HG02798 (cell line): ENCODE data around the gene BRK1.
"Not testable (repeated sequence)": the region's sequence is repeated elsewhere in the genome, so short reads cannot be mapped to it uniquely, and the experiment has no call there.

Experiments
- ATAC-seq: cut with Tn5 transposase; IDR thresholded peaks from one replicate; pipeline ENCODE4 v1.9.1; 2021; ENCODE audit warnings: mild to moderate bottlenecking; ENCODE audit not compliant: unreplicated experiment, poor library complexity

BRK1 gene

DNA sequence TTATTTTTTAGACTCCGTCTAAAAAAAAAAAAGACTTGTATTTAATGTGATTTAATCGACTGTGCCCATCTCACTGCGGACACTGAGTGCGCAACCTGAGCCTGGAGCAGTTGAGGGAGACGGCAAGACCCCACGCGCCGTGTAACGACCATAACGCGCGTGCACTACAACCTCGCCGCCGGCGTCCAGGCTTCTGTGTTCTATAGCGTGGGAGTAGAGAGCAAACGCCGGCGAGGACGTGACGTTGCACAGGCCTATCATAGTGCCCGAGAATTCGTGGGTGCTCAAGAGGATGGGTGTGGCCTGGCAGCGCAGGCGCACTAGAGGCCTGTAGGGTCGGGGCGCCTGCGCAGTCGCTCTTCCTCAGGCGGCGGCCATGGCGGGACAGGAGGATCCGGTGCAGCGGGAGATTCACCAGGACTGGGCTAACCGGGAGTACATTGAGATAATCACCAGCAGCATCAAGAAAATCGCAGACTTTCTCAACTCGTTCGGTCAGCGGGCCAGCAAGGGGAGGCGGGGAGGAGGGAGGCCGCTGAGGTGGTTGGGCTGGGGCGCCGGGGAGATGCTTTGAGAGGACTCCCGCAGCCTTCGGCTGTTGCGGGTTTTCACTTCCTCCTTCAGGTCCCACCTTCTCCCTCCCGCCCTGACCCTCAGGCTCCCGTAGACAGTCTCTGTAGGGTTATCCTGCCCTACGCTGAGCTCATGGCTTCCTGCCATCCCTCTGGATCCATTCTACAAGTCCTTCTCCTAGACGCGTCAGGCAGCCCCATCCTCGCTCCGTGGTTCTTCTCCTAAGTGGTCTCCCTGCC, at the start of gene BRK1:
Gene BRK1 (plus strand): TSS at position 350 of the 812 bp plus-strand sequence. CDS start 27 bp downstream, at position 377.
- peak; percentile 98 for ATAC-seq

DNA sequence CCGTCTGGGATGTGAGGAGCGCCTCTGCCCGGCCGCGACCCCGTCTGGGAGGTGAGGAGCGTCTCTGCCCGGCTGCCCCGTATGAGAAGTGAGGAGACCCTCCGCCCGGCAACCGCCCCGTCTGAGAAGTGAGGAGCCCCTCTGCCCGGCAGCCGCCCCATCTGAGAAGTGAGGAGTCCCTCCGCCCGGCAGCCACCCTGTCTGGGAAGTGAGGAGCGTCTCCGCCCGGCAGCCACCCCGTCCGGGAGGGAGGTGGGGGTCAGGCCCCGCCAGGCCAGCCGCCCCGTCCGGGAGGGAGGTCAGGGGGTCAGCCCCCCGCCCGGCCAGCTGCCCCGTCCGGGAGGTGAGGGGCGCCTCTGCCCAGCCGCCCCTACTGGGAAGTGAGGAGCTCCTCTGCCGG, 45.4 kb upstream of the BRK1 start:
- ATAC-seq: not testable (repeated sequence)

DNA sequence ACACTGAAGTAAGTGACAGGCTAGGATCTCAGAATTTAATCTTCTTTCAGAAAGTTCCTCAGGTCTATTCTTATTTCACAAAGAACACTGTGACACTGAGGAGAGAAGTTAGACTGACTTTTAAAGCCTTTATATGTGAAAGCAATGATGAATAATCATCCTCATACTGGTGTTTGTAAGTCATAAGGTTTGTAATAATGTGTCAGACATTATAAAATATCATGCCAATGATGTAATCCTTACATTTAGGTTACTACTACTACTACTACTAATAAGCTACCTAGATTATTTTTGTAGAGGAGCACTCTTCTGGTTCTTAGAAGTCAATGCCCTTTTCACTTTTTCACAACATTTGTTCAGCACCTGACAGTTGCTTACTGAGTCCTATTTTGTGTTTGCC, 40.8 kb upstream of the BRK1 start:
- ATAC-seq: no peak

DNA sequence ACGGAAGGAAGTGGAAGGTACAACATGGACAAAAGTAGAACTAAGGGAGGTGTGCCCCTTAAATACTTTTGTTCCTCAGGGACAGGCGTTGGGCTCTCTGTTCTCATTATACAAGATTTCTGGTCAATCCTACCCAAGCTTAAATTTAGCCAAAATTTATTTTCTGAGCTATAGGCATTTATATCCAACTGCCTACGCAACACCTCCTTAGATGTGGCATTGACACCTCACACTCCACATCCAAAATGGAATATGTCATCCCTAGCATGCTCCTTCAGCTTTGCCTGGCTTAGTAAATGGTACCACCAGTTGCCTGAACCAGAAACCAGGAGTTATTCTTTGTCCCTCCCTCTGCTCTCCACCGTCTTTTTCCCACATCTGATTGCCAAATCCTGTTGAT, 33.6 kb upstream of the BRK1 start:
- no peak for ATAC-seq

DNA sequence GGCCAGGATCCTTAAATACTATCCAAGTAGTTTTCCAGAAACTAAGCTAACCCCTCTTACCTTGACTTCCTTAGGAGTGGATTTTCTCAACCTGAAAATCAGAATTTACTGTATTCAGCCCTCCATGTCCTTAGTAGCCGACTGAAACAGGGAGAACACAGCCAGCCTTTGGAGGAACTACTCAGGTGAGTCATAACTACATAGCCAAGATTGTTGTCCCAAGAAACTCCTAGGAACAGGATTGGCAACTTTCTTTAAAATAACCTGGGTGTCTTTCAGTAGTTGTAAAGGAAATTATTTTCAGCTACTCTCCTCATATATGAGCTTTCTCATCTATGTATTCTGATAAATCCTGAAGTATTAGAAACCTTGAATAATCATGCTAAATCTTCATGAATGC, 29.7 kb upstream of the BRK1 start:
- no peak for ATAC-seq

DNA sequence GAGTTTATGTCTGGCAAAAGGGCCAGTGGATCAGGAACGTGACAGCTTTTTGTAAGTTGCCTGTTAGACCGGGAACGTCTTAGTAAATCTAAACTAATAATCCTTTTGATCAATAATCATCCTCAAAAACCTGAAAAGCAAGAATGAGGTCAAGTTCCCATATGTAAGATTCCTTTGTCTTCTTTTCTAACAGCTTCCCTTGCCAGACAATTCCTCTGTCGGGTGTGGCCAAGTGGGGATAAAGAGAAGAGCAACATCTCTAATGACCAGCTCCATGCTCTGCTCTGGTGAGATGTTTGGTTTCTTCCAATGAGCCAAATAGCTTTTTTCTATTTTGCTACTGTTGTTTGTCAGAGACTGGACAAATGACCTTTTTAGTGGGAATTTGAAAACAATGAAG, 27.2 kb upstream of the BRK1 start:
- ATAC-seq: no peak

DNA sequence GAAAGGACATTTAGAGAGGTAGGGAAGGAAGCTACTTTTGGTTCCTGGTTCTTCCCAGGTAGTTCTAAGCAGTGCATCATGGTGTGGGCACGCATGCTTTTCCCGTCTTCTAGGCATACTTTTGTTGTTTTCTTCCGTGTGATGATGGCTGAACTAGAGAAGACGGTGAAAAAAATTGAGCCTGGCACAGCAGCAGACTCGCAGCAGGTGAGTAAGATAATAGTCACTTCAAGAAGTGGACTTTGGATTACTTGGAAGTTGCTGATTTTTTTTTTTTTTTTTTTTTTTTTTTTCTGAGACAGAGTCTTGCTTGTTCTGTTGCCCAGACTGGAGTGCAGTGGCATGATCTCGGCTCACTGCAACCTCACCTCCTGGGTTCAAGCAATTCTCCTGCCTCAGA, 25.3 kb upstream of the BRK1 start:
- ATAC-seq: no peak

DNA sequence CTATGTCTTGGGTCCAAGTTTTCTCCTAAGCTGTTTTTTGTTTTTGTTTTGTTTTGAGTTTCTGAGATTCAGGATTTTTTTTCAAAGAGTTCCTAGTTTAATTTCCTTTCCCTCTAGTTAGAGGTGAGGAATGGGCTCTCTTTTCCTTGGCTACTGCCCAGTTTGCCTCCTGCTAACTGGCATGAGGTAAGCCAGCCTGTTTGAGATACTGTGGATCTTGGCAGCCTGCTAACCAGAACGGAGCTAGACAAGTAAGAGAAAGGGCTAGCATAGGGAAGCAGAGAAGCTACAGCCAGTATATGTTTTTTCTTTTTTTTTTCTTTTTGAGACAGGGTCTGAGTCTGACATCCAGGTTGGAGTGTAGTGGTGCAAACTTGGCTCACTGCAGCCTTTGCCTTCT, 24.7 kb upstream of the BRK1 start:
- ATAC-seq: not testable (repeated sequence)

DNA sequence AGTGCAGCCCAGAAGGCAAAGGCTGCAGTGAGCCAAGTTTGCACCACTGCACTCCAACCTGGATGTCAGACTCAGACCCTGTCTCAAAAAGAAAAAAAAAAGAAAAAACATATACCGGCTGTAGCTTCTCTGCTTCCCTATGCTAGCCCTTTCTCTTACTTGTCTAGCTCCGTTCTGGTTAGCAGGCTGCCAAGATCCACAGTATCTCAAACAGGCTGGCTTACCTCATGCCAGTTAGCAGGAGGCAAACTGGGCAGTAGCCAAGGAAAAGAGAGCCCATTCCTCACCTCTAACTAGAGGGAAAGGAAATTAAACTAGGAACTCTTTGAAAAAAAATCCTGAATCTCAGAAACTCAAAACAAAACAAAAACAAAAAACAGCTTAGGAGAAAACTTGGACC, 24.1 kb upstream of the BRK1 start:
- not testable (repeated sequence) for ATAC-seq

DNA sequence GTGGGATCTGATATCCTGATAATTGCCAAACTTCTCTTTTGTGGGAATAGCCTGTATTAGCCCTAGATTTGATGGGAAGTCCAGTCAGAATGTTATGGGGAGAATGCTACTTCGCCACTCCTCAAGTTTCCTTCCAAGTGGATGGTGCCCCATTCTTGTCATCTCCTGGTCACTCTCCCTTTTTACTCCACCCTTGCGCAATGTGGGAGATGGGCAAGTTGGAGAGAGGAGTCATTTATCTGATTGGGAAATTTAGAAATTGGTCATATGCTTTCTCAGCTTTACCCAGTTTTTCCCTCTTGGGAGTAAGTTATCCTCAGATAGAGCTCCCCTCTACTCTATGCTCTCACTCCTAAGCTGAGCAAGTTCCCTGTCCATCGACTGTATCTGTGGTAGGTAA, 21.8 kb upstream of the BRK1 start:
- no peak for ATAC-seq

DNA sequence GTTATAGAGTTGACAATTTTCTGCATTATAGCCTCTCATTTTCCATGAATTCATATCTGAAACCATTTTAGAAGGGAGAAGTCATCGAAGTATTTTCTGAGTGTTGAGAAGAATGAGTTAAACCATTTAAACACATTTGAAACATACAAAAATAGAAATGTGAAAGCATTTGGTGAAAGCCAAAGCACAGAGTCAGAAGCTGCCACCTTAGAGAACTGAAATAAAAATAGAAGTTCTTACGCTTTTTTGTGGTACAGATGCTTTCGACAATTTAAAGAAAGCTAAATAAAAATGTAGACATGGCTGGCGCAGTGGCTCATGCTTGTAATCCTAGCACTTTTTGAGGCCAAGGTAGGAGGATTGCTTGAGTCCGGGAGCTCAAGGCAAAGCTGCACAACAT, 16.4 kb upstream of the BRK1 start:
- ATAC-seq: no peak

DNA sequence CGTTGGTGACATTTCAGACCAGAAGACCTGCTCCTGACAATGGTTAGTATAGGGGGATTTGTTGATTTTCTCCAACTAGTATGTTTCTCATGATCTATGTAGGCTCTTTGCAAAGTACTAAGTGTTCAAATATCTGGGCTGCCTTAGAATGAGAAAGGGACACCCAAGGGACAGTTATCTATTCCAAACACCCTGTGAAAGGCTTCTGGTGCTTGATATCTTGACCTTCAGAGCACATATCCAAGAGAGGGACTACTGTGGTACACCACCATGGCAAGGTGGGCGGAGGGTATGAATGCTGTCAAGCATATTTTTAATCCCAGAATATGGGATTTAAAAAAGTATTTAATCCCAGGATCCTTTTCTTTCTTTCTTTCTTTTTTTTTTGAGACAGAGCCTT, 8.6 kb upstream of the BRK1 start:
- ATAC-seq: no peak

DNA sequence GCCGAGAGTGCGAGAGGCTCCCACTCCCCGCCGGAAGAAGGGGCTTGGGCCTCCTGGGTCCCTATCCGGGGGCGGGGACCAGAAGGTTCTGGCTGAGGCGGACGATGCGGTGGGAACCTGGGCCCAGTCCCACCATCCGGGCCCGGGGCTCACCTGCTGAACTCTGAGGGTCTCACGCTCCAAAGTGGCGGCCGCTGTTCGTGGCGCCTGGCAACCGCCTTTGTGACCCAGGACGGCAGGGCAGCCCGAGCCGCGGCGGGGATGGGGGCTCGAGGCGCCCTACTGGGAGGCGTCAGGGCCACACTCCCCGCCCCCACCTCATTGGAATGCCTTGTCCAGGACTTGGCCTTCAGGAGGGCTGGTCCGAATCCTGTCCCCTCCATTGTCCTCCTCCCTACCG, 7.4 kb upstream of the BRK1 start, which contains the start of gene FANCD2OS:
Gene FANCD2OS (minus strand): TSS at position 165 of the 400 bp plus-strand sequence. CDS start 3,481 bp downstream, outside the sequence.
- no peak for ATAC-seq

DNA sequence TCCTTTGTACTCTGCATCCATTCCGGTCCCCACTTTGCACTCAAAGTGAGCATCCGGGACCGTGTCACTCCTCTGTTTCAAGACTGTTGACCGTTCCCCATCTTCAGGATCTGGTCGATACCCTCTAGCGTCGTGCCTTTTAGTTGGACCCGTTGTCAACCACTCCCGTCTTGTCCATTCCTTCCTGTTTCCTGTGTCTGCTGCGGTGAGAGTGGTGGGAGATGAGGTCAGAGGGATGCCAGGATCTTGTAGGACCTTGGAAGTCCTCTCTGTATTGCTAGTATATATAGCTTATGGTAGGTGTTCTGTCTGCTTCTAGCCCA, 624 bp downstream of the BRK1 start:
- ATAC-seq: no peak

DNA sequence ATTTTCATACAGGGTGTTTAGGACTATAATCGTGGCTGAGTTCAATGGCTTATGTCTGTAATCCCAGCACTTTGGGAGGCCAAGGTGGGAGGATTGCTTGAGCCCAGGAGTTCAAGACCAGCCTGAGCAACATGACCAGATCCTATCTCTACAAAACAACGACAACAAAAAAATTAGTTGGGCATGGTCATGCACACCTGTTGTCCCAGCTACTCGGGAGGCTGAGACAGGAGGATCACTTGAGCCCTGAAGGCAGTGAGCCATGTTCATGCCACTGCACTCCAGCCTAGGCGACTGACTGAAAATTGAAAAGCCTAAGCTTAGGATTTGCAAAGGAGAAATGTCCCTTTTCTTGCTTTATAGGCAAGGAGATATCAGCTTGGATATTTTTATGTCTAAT, 1.5 kb downstream of the BRK1 start:
- no peak for ATAC-seq

DNA sequence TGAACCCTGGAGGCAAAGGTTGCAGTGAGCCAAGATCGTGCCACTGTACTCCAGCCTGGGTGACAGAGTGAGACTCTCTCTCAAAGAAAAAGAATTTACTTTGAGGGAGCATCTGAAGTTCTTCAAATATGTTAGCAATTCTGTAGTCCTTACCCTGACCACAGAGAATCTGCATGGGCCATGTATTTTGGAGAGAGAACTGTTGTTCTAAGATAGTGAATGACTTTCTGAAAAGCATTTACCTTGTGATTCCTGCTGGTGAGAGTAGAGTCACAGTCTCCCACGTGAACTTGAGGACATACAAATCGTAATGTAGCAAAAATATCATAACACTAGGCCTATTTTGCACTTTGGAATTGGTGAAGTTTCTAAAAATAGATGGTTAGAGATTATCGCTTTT, 3.9 kb downstream of the BRK1 start:
- ATAC-seq: no peak

DNA sequence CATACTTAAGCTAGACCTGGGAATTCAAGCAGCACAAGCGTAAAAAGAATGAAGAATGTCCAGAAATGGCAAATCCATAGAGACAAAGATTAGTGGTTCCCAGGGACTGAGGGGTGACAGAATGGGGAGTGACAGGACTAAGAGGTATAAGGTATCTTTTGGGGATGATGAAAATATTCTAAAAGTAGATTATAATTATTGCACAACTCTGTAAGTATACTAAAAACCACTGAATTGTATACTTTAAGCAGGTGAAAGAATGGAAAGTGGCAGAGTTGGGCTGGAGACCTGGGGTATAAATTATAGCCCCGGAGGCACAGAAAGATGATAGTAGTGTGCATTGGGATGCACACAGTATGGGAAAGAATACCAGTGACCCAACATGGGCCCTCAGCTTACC, 5.6 kb downstream of the BRK1 start:
- no peak for ATAC-seq

DNA sequence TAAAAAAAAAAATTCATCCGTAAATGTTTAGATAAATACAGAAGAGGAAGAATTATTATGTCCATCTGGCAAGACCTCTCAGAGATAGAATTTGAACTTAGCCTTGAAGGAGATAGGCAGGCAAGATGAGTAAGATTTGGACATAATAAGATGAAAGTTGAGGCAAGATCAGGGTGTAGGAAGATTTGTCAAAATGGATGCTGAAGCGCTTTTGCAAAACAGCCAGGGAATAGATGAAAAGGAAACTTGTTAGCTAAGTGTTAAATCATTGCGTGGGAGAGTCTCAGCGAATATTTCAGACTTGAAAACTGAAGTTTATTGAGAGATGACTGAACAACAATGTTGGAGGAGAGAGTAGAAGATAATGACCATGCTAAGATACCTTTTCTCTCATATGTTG, 7.2 kb downstream of the BRK1 start:
- ATAC-seq: no peak

DNA sequence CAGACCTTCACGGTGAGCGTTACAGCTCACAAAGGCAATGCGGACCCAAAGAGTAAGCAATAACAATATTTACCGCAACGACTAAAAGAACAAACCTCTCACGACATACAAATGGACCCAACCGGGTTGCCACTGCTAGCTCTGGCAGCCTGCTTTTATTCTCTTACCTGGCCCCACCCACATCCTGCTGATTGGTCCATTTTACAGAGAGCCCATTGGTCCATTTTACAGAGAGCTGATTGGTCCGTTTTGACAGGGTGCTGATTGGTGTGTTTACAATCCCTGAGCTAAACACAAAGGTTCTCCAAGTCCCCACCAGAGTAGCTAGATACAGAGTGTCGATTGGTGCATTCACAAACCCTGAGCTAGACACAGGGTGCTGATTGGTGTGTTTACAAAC, 20.4 kb downstream of the BRK1 start:
- ATAC-seq: not testable (repeated sequence)

DNA sequence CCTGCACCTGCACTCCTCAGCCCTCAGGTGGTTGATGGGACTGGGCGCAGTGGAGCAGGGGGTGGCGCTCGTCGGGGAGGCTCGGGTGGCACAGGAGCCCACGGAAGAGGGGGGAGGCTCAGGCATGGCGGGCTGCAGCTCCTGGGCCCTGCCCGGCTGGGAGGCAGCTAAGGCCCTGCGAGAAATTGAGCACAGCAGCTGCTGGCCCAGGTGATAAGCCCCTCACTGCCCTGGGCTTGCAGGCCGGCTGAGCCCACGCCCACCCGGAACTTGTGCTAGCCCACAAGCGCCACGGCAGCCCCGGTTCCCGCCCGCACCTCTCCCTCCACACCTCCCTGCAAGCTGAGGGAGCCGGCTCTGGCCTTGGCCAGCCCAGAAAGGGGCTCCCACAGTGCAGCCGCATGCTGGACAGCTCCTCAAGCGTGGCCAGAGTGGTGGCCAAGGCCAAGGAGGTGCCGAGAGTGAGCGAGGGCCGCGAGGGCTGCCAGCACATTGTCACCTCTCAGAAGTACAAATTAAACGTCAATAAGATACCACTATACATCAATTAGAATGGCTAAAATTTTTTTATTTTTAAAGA, 21.0 kb downstream of the BRK1 start:
- ATAC-seq: no peak

DNA sequence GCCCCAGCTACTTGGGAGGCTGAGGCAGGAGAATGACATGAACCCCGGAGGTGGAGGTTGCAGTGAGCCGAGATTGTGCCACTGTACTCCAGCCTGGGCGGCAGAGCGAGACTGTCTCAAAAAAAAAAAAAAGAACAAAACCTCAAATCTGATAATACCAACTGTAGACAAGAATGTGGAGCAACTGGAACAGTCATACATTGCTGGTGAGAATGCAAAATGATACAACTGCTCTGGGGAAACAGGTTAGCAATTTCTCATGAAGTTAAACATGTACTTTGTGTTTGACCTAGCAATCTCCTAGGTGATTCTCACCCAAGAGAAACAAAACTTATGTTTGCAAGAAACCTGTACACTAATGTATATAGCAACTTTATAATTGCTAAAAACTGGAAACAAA, 21.7 kb downstream of the BRK1 start:
- ATAC-seq: no peak

DNA sequence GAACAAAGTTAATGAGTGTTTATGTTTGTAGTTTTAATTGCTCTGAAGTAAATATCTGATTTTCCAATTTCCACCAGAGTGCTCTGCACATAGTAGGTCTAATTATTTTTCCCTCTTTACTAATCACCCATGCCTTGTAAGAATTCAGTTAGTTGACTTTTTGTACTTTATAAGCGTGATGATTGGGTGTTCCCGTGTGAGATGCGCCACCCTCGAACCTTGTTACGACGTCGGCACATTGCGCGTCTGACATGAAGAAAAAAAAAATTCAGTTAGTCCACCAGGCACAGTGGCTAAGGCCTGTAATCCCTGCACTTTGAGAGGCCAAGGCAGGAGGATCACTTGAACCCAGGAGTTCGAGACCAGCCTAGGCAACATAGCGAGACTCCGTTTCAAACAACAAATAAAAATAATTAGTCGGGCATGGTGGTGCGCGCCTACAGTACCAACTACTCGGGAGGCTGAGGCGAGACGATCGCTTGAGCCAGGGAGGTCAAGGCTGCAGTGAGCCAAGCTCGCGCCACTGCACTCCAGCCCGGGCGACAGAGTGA, 25.6 kb downstream of the BRK1 start:
- no peak for ATAC-seq
